Stimulated activated CD4-positive, alpha-beta T cell treated with anti-CD3 and anti-CD28 coated beads, Interleukin-1b, Interleukin-23, amount 100 ng/mL, for 48 hours (primary cell): Measurements from ENCODE around the gene MPEG1.

Source experiments
- DNase-seq: peaks from one replicate; pipeline ENCODE4 v3.0.0-alpha.2; 2020

Gene MPEG1

GRCh38 chr11:59218319-59218718 is 5.6 kb upstream of the MPEG1 start:
- DNase-seq = no peak

DNA sequence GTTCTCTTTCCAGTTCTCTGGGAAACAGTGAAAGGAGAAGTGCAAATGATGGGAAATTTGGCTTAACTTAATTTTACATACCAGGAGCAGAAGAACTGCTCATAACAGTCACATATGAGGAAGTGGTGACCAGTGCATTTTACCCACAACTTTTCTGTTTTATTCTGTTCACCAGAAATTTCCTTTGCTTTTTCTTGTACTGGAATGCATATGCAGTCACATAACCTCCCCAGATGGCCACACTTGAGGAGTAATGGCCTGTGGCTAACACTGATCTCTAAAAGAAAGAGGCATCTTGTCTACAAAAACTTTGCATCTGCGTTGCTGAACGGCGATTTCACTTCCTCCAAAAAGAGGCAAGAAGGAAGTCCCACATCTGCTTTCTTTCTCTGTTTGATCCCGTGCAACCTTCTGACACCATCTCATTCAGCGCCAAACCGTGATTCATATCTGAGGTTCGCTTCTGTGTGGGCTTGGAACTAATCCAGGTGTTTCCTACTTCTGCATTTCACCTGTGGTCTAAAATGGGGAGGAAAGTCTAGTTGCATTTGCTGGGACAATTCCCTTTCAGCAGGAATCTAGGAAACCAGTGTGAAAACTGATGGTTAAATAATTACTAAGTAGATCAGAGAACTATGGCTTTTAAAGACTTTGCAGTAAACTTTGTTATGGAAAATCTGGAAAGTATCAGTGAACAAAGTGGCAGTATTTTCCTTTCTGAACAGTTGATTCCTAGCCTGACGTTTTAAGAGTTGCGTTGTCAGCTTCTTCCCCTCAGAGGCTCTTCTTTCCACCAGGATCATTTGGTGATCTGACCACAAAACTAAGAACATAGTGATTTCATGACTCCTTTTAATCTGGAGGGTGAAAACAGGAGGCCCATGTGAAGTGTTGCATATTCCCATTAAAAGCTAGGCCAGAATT is 4.2 kb upstream of the MPEG1 start:
- no peak for DNase-seq

- no peak for DNase-seq
Observed at GRCh38 chr11:59214141-59214893, 1.6 kb upstream of the MPEG1 start.

GRCh38 chr11:59212222-59212621 is 505 bp downstream of the MPEG1 start:
- no peak for DNase-seq

GRCh38 chr11:59208956-59209355 is 3.8 kb downstream of the MPEG1 start:
- peak; percentile 25 for DNase-seq

DNA sequence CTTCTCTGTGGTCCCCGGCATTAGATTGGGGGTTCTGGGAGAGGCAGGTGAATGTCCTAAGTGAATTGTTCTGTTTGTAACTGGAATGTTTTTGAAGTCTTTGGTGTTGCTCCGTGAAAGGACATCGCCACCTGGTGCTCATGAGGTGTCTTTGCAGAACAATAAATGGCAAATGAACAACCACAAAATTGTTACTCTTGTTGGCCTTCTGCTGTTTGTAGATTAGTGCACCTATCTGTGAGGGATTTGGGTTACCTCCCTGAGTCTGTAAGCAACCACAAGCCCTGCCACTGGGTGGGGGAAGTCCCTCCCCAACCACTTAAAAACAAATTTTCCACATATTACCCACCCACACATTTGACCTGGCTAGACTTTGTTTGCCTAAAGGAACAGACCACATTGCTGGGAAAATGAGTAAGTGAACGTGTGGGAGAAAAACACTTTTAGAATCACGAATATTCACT is 4.7 kb downstream of the MPEG1 start:
- peak; percentile 35 for DNase-seq

- no peak for DNase-seq
Observed at GRCh38 chr11:59206635-59207034, 6.1 kb downstream of the MPEG1 start.

DNA sequence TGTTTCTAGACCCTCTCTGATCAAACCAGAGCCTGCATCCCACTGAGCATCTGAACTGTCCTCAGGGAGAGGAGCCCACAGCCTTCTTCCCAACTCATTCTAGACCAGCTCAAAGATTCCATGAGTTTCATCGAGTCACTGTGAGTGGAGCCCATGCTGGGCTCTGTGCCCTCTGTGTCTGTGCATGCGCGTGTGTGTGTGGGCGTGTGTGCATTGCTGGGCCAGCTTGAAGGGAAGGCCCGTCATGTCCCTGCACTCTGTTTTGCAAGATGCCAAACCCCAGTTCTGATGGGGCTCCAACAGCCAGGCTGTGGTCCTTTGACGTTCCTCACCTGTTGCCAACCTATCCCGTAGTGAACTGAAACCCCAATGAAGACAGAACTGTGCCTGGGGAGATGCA is 7.1 kb downstream of the MPEG1 start:
- no peak for DNase-seq

- no peak for DNase-seq
Observed at GRCh38 chr11:59204746-59205145, 8.0 kb downstream of the MPEG1 start.

- DNase-seq = no peak
Observed at GRCh38 chr11:59201353-59201752, 11.4 kb downstream of the MPEG1 start.

DNA sequence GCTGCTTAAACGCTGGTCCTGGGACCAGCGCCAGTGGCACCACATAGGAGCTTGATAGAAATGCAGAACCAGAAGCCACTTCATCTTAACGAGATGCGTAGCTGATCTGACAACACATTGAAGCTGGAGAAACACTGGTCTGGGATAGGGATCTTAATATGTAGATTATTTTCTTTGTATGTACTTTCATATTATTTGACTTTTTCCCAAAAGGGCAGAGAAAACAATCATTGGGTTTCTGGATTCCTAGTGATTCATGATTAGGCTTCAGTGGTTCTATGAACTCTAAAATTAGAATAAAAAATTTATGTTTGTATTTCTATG is 12.3 kb downstream of the MPEG1 start:
- no peak for DNase-seq

DNA sequence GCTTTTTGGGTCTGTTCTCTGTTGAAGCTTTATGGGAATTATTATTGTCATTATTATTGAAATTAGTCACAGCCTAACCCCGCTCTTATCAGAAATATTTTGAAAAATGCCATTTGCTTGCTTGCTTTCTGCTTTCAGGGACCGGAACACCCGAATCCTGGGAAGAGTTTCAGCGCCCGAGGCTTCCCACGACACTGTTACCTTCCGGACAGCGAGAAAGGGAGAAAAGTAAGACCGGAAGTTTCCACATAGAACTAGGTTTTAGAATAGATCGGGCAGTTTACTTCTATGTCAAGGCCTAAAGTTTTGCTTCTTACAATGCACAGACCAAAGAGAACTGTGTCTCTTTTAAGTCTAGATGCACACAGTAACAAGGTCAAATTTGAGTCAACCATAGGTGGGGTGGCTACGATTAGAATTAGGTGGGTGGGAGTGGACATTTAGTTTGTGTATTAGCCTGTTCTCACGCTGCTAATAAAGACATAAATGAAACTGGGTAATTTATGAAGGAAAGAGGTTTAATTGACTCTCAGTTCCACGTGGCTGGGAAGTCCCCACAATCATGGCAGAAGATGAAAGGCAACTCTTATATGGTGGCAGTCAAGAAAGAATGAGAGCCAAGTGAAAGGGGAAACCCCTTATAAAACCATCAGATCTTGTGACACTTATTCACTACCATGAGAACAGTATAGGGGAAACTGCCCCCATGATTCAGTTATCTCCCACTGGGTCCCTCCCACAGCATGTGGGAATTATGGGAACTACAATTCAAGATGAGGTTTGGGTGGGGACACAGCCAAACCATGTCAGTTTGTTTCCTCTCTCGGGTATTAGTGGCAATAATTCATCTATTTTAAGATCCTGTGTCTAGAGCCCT is 12.9 kb downstream of the MPEG1 start:
- no peak for DNase-seq

- DNase-seq = no peak
Observed at GRCh38 chr11:59198726-59199125, 14.0 kb downstream of the MPEG1 start.

DNA sequence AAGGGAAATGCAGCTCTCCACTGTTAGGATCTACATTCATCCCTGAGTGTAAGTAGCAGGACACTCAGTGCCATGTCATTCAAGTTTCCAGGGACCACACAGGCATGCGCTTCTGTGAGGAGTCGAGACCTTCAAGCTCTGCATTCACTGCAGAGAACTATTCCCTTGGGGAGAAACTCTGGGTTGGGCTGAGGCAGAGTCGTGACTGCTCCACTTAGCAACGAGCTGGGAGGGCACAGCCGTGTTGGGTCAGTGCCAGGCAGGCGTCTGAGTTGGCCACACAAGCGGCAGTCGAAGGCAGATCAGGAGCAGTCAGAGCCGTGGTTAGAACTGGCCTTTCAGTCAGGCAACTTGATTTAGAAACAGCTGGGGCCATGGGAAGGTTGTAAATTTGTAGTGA is 14.7 kb downstream of the MPEG1 start:
- DNase-seq = no peak

DNA sequence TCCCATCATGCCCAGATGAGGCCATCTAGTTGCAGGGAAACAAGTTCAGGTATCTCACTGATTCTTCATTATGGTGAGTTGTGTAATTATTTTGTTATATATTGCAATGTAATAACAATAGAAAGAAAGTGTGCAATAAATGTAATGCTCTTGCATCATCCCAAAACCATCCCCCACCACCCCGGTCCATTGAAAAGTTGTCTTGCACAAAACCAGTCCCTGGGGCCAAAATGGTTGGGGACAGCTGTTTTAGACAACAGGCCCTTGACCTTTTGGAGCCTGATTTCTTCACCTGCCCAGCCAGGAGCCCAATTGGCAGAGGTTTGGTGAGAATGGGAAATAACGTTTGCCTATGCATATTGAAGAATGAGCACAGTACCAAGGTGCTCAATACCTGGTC is 15.9 kb downstream of the MPEG1 start:
- no peak for DNase-seq

DNA sequence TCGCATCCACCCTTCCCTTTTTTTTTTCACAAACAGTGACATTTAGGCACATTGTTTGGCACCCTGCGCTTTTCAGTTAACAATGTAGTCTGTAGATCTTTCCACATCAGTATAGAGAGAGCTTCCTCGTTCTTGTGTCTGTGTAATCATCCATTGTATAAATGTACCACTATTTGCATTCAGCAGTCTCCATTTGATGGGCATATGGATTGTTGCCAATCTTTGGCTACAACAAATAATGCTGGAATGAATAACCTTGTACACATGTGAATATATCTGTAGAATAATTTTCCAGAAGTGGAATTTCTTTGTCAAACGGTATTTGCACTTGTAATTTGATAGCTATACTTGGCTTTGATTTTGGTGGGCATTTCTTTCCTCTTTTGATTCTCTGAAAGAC is 17.1 kb downstream of the MPEG1 start:
- no peak for DNase-seq

DNA sequence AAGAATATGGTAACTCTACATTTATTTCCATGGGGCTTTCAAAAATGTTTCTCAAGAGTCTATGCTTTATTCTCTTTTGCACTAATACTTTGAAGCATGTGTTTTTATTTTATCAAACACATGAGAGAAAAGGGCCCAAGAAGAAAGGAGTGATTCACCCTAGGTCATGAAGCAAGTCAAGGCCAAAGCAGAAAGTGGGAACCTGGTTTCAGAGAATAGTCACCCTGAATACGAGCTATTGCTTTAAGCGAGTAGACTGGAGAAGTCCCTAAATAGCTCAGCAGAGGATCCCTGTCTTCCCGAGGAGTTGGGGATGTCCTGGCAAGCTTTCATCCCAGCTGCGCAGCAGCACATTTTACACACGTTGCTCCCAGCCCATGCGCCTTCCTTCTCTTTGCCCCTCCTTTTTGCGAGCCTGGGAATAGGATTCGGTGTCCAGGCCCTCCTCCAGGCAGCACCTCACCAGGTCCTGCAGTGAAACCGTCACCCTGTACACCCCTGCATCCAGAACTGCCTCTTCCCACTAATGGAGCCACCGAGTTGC is 19.1 kb downstream of the MPEG1 start:
- no peak for DNase-seq

DNA sequence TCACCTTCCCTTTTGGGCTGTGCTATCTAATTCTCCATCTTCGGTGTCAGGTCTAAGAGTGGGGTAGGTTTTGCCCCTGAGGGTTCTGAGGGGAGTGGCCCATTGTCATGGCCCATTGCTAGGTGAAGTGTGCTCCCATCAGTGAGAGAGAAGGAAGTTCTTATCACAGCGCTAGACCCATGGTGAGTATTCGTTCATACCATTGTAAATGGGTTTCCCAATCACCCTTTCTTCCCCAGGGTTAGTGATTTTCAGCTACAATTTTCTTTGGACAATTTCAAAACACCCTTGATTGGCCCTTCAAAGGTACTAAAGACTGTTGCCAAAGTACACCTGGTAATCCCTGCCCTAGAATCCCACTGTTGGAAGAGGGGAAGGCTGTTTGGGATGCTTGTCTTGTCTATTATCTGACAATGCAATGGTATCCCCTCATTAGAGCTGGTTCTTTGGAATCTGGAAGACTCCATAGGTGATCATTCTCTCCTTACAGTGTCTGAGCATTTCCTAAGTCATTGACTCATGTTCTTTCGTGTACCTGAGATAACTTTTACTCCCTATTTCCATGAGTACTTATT is 20.2 kb downstream of the MPEG1 start:
- DNase-seq = no peak

- DNase-seq = no peak
Observed at GRCh38 chr11:59191890-59192289, 20.8 kb downstream of the MPEG1 start.

GRCh38 chr11:59191095-59191494 is 21.6 kb downstream of the MPEG1 start:
- no peak for DNase-seq

GRCh38 chr11:59189986-59190385 is 22.7 kb downstream of the MPEG1 start:
- no peak for DNase-seq

- DNase-seq = no peak
Observed at GRCh38 chr11:59188954-59189353, 23.8 kb downstream of the MPEG1 start.

DNA sequence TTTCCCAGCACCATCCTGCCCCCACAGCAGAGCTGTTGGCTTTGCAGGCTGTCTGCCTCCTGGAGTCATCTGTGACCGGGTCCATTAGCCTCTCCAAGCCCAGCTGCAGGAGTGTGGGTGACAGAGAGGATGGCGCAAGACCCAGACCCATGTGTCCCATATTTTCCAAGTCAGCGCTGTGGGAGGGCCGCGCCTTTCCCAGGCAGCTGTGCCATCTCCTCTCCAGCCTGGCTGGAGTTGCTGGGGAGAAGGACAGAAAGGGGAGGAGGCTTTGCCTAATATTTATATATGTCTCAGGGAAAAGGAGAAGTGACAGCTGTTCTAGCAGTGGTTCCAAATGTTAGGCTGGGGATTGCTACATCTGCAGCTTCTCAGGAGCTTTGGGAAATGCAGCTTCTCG is 25.1 kb downstream of the MPEG1 start:
- DNase-seq = no peak
